Measurements from ENCODE around the gene CCDC28A. TPM values are rescaled to one million over a fixed set of nuclear protein-coding genes. Genes with fewer than 3 reads are reported as not detected.

CCDC28A gene
- polyA plus RNA-seq, 2 of the 4 experiments (the other 2 are of a cell fraction) = 9.0 to 23.0 TPM

- FAIRE-seq = no peak
- no peak for TF ChIP-seq NPAS2 (CRISPR knock-in tag; IDR thresholded peaks at IDR 0.05; ENCODE audit: borderline replicate concordance)
- no peak for TF ChIP-seq EP300 (IDR thresholded peaks at IDR 0.05)
- no peak for TF ChIP-seq RNF2 (IDR thresholded peaks at IDR 0.05; ENCODE audit: borderline replicate concordance, low read depth)
- TF ChIP-seq, protein P1, sequence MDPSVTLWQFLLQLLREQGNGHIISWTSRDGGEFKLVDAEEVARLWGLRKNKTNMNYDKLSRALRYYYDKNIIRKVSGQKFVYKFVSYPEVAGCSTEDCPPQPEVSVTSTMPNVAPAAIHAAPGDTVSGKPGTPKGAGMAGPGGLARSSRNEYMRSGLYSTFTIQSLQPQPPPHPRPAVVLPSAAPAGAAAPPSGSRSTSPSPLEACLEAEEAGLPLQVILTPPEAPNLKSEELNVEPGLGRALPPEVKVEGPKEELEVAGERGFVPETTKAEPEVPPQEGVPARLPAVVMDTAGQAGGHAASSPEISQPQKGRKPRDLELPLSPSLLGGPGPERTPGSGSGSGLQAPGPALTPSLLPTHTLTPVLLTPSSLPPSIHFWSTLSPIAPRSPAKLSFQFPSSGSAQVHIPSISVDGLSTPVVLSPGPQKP (IDR thresholded peaks at IDR 0.05; ENCODE audit: low read depth, low read length) = no peak
- TF ChIP-seq HOXA7 (CRISPR knock-in tag; IDR thresholded peaks at IDR 0.05) = no peak
- TF ChIP-seq RCOR1 (IDR thresholded peaks at IDR 0.05; ENCODE audit: low read depth, low read length) = no peak
- no peak for TF ChIP-seq MAFK (IDR thresholded peaks at IDR 0.05; ENCODE audit: partially characterized antibody)
- TF ChIP-seq POLR2A (IDR thresholded peaks at IDR 0.05; ENCODE audit: low read length) = no peak
- TF ChIP-seq, protein P2, sequence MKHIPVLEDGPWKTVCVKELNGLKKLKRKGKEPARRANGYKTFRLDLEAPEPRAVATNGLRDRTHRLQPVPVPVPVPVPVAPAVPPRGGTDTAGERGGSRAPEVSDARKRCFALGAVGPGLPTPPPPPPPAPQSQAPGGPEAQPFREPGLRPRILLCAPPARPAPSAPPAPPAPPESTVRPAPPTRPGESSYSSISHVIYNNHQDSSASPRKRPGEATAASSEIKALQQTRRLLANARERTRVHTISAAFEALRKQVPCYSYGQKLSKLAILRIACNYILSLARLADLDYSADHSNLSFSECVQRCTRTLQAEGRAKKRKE (CRISPR knock-in tag; IDR thresholded peaks at IDR 0.05; ENCODE audit: low read depth) = no peak
- TF ChIP-seq ZC3H11A (IDR thresholded peaks at IDR 0.05) = no peak
- no peak for TF ChIP-seq JUNB (IDR thresholded peaks at IDR 0.05)
- Histone ChIP-seq H3K9me3 (no peaks in the 10 kb centered on the region), H3K27ac (no peak overlapping the region; a peak in 1 of 6 replicates), H3K4me3 (peak overlapping the region; percentile 71), H3K4me2 (peak overlapping the region; percentile 74), H3K4me1 (peaks cover 5% of the 10 kb centered on the region; the same call in 1 of the 3 replicates)
- no peak for ATAC-seq
- CTCF ChIA-PET = no interaction called here
- 25% methylated on average over 3 of the region's 3 CpGs for WGBS (ENCODE audit: missing lambda C conversion rate)
- DNase-seq (ENCODE audit: low read depth in 1 of 2, low spot score in 1 of 2) = no peak
- POLR2A ChIA-PET = no interaction called here
Observed at GRCh38 chr6:138774370-138774769, 801 bp downstream of the CCDC28A start.

- FAIRE-seq (no peak), DNase-seq (ENCODE audit: low read depth in 1 of 2, low spot score in 1 of 2) (no peak), ATAC-seq (no peak)
- H3K27ac ChIP-seq = no peak overlapping the region
- H3K4me2 ChIP-seq = no peak overlapping the region
- H3K4me3 ChIP-seq = no peak overlapping the region
- POLR2A ChIA-PET = no interaction called here
- CTCF ChIA-PET = no interaction called here
- H3K9me3 ChIP-seq = no peaks in the 10 kb centered on the region
- TF ChIP-seq MYC (IDR thresholded peaks at IDR 0.05; ENCODE audit: borderline replicate concordance, low read length) (no peak), PBX3 (IDR thresholded peaks at IDR 0.05) (no peak), RNF2 (IDR thresholded peaks at IDR 0.05; ENCODE audit: borderline replicate concordance, low read depth) (no peak), MAZ (IDR thresholded peaks at IDR 0.05; ENCODE audit: borderline replicate concordance, low read depth, low read length) (no peak), CEBPB (IDR thresholded peaks at IDR 0.05) (no peak), RAD21 (conservative IDR thresholded peaks at IDR 0.05 in 1 of 2, IDR thresholded peaks at IDR 0.05 in 1 of 2) (no peak), CHD2 (IDR thresholded peaks at IDR 0.05; ENCODE audit: low read length, partially characterized antibody) (no peak), BHLHE40 (IDR thresholded peaks at IDR 0.05; ENCODE audit: low read depth, low read length) (no peak), RFX5 (IDR thresholded peaks at IDR 0.05) (no peak), NR3C1 (IDR thresholded peaks at IDR 0.05) (no peak), NPAS2 (CRISPR knock-in tag; IDR thresholded peaks at IDR 0.05; ENCODE audit: borderline replicate concordance) (no peak), KDM1A (IDR thresholded peaks at IDR 0.05; ENCODE audit: low read depth) (no peak), EHF (CRISPR knock-in tag; IDR thresholded peaks at IDR 0.05) (no peak), NFE2L2 (conservative IDR thresholded peaks at IDR 0.05; ENCODE audit: low read length) (no peak)
- TF ChIP-seq, protein P3, sequence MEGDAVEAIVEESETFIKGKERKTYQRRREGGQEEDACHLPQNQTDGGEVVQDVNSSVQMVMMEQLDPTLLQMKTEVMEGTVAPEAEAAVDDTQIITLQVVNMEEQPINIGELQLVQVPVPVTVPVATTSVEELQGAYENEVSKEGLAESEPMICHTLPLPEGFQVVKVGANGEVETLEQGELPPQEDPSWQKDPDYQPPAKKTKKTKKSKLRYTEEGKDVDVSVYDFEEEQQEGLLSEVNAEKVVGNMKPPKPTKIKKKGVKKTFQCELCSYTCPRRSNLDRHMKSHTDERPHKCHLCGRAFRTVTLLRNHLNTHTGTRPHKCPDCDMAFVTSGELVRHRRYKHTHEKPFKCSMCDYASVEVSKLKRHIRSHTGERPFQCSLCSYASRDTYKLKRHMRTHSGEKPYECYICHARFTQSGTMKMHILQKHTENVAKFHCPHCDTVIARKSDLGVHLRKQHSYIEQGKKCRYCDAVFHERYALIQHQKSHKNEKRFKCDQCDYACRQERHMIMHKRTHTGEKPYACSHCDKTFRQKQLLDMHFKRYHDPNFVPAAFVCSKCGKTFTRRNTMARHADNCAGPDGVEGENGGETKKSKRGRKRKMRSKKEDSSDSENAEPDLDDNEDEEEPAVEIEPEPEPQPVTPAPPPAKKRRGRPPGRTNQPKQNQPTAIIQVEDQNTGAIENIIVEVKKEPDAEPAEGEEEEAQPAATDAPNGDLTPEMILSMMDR (IDR thresholded peaks at IDR 0.05) = no peak
- TF ChIP-seq, protein P4, sequence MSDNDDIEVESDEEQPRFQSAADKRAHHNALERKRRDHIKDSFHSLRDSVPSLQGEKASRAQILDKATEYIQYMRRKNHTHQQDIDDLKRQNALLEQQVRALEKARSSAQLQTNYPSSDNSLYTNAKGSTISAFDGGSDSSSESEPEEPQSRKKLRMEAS (IDR thresholded peaks at IDR 0.05) = no peak
- H3K4me1 ChIP-seq = peaks cover 5% of the 10 kb centered on the region; the same call in 1 of the 3 replicates
- WGBS (ENCODE audit: missing lambda C conversion rate) = 71% methylated on average over 1 of the region's 1 CpG
Observed at GRCh38 chr6:138776659-138777058, 3.1 kb downstream of the CCDC28A start.

Measured in A549 (cell line).